OCI-LY1 (cell line): ENCODE data around the gene VAPB.

Source experiments
- H2AFZ ChIP-seq: fragments of 200-600 bp; sonication (generic), shearing (Covaris generic); 2 replicates; pipeline ENCODE4 v1.6.0; 2014; ENCODE audit warnings: antibody characterized with exemption, mild to moderate bottlenecking, low read length
- H3F3A ChIP-seq: fragments of 200-600 bp; sonication (generic), shearing (Covaris generic); 2 replicates; pipeline ENCODE4 v1.6.0; 2014; ENCODE audit warnings: mild to moderate bottlenecking, antibody characterized with exemption, low read length, moderate library complexity; ENCODE audit not compliant: insufficient read depth
- H3K27ac ChIP-seq: fragments of 200-600 bp; sonication (generic); 2 replicates; pipeline ENCODE4 v1.5.1; 2014; ENCODE audit warnings: low read length, mixed run types, mild to moderate bottlenecking, low read depth; ENCODE audit not compliant: poor library complexity, severe bottlenecking
- H3K27me3 ChIP-seq: fragments of 200-600 bp; sonication (generic); 2 replicates; pipeline ENCODE4 v1.6.0; 2014; ENCODE audit warnings: antibody characterized with exemption, mild to moderate bottlenecking, low read length, moderate library complexity; ENCODE audit not compliant: insufficient read depth
- H3K36me3 ChIP-seq: fragments of 200-600 bp; sonication (generic); 2 replicates; pipeline ENCODE4 v1.6.1; 2014; ENCODE audit warnings: mild to moderate bottlenecking, antibody characterized with exemption, low read length, moderate library complexity, mixed read lengths; ENCODE audit not compliant: insufficient read depth
- H3K4me1 ChIP-seq: fragments of 200-600 bp; sonication (generic); 2 replicates; pipeline ENCODE4 v1.5.1; 2014; ENCODE audit warnings: mild to moderate bottlenecking, low read length, moderate library complexity; ENCODE audit not compliant: insufficient read depth, severe bottlenecking
- H3K4me2 ChIP-seq: fragments of 200-600 bp; sonication (generic), shearing (Covaris generic); 2 replicates; pipeline ENCODE4 v1.6.1; 2014; ENCODE audit warnings: low read length
- H3K4me3 ChIP-seq: fragments of 200-600 bp; sonication (generic); 2 replicates; pipeline ENCODE4 v1.5.1; 2014; ENCODE audit warnings: low read length, low read depth, mild to moderate bottlenecking, mixed read lengths; ENCODE audit not compliant: poor library complexity, severe bottlenecking
- H3K79me2 ChIP-seq: fragments of 200-600 bp; shearing (Covaris generic); 2 replicates; pipeline ENCODE4 v1.6.1; 2016; ENCODE audit warnings: mixed run types, low read length, mixed read lengths; ENCODE audit not compliant: insufficient read depth
- H3K9ac ChIP-seq: fragments of 200-600 bp; sonication (generic), shearing (Covaris generic); 2 replicates; pipeline ENCODE4 v1.6.1; 2014; ENCODE audit warnings: mild to moderate bottlenecking, low read length, mixed read lengths
- H3K9me2 ChIP-seq: fragments of 200-600 bp; sonication (generic), shearing (Covaris generic); 2 replicates; pipeline ENCODE4 v1.6.1; 2014; ENCODE audit warnings: low read depth, mild to moderate bottlenecking, low read length, mixed read lengths
- H3K9me3 ChIP-seq: fragments of 200-600 bp; shearing (Covaris generic); 2 replicates; pipeline ENCODE4 v1.6.1; 2014; ENCODE audit warnings: low read length, mixed read lengths
- H4K20me1 ChIP-seq: fragments of 200-600 bp; sonication (generic), shearing (Covaris generic); 2 replicates; pipeline ENCODE4 v1.6.0; 2016; ENCODE audit warnings: mild to moderate bottlenecking, low read length; ENCODE audit not compliant: insufficient read depth
- EZH2 ChIP-seq: fragments of 200-600 bp; sonication (generic), shearing (Covaris generic); IDR thresholded peaks from 2 replicates; pipeline ENCODE4 v1.8.0; 2017; ENCODE audit warnings: borderline replicate concordance, mixed run types, mild to moderate bottlenecking, antibody characterized with exemption, low read length, moderate library complexity, mixed read lengths
- TF ChIP-seq, protein P1 (sequence below): fragments of 200-600 bp; sonication (generic), shearing (Covaris generic); IDR thresholded peaks from 2 replicates; pipeline ENCODE4 v1.5.1; 2017; ENCODE audit warnings: mild to moderate bottlenecking, antibody characterized with exemption, low read length, moderate library complexity, mixed read lengths

VAPB gene

DNA sequence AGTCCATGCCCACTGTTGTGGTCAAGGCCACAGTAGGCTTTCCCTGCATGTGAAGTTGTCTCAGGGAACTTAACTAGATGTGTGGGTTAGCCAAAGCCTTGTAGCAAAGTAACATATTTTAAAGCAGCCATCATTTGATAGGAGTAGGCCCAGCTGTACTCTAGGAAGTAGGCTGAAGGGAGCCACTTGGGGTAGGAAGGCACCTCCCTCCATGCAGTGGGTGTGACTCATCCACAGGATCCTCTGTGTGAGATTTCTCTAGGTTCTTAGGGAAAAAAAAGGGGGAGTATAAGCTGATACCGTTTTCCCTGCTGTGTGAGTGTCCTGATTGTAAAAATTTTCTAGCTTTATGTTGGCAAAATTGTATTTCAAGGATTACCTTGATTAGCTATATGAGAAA, 44.7 kb downstream of the VAPB start:
- Histone ChIP-seq H3F3A (no peaks in the 10 kb centered on the region), H3K4me3 (no peak overlapping the region), H3K9me2 (no peaks in the 10 kb centered on the region), H3K4me2 (no peak overlapping the region), H3K79me2 (peaks cover 45% of the 10 kb centered on the region), H3K27me3 (no peaks in the 10 kb centered on the region), H4K20me1 (no peaks in the 10 kb centered on the region), H3K4me1 (no peaks in the 10 kb centered on the region), H3K9ac (no peak overlapping the region), H3K27ac (no peak overlapping the region), H3K36me3 (peaks cover 67% of the 10 kb centered on the region), H3K9me3 (no peaks in the 10 kb centered on the region), H2AFZ (no peak overlapping the region)
- no peak for TF ChIP-seq EZH2
- TF ChIP-seq, protein P1, sequence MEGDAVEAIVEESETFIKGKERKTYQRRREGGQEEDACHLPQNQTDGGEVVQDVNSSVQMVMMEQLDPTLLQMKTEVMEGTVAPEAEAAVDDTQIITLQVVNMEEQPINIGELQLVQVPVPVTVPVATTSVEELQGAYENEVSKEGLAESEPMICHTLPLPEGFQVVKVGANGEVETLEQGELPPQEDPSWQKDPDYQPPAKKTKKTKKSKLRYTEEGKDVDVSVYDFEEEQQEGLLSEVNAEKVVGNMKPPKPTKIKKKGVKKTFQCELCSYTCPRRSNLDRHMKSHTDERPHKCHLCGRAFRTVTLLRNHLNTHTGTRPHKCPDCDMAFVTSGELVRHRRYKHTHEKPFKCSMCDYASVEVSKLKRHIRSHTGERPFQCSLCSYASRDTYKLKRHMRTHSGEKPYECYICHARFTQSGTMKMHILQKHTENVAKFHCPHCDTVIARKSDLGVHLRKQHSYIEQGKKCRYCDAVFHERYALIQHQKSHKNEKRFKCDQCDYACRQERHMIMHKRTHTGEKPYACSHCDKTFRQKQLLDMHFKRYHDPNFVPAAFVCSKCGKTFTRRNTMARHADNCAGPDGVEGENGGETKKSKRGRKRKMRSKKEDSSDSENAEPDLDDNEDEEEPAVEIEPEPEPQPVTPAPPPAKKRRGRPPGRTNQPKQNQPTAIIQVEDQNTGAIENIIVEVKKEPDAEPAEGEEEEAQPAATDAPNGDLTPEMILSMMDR, result no peak

DNA sequence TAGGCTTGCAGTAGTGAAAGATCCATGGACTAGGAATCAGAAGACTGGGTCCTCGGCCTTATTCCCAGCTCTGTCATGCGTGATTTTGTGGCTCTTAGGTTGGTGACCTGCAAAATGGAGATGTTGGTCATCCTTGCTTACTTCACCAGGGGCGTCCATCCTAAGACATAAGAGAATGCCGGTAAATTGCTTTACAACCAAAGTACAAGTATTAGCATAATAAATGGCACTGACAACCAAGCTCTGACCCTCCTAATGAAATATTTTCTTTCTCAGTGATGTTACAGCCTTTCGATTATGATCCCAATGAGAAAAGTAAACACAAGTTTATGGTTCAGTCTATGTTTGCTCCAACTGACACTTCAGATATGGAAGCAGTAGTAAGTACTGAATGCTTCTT, 45.3 kb downstream of the VAPB start:
- Histone ChIP-seq H3K36me3 (peaks cover 66% of the 10 kb centered on the region), H3K79me2 (peaks cover 40% of the 10 kb centered on the region), H2AFZ (no peak overlapping the region), H3K9me2 (no peaks in the 10 kb centered on the region), H3K9me3 (no peaks in the 10 kb centered on the region), H3K9ac (no peak overlapping the region), H3K4me3 (no peak overlapping the region), H4K20me1 (no peaks in the 10 kb centered on the region), H3K4me1 (no peaks in the 10 kb centered on the region), H3K4me2 (no peak overlapping the region), H3K27ac (no peak overlapping the region), H3F3A (no peaks in the 10 kb centered on the region), H3K27me3 (no peaks in the 10 kb centered on the region)
- TF ChIP-seq EZH2, result no peak
- TF ChIP-seq, protein P1, result no peak

DNA sequence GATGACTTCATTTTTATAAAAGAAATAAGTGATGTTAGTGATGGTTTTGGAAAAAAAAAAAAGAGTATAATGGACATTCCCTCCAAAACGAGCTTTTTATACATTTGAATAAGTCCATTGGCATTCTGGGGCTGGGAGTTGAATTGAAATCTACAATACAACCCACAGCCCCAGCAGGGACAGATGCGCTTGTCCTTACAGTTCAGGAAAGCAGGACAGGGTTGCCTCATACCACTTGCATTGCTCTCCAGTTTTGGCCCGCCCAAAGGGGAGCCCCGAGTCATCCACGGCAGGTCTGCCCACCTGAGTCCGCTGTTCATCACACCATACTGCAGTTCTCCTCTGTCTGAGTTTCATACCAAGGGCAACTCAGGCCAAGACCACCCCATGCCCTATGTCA, 46.2 kb downstream of the VAPB start:
- Histone ChIP-seq H3F3A (no peaks in the 10 kb centered on the region), H3K36me3 (peaks cover 75% of the 10 kb centered on the region), H3K9me3 (no peaks in the 10 kb centered on the region), H3K4me2 (no peak overlapping the region), H3K27me3 (no peaks in the 10 kb centered on the region), H3K9ac (no peak overlapping the region), H2AFZ (no peak overlapping the region), H3K27ac (no peak overlapping the region), H3K4me1 (no peaks in the 10 kb centered on the region), H3K79me2 (peaks cover 35% of the 10 kb centered on the region), H3K9me2 (no peaks in the 10 kb centered on the region), H4K20me1 (no peaks in the 10 kb centered on the region), H3K4me3 (no peak overlapping the region)
- TF ChIP-seq EZH2, result no peak
- TF ChIP-seq, protein P1, result no peak
